ENCODE results near the gene SLC25A19. TPM values are rescaled to one million over a fixed set of nuclear protein-coding genes. Genes with fewer than 3 reads are reported as not detected.
A peak's percentile ranks its signal among the peaks of the same experiment; 100 is the strongest.

Gene SLC25A19
- total RNA-seq, 3 donors from 2014 or later (not counting 1 experiment from before 2014, with no cell fraction given): 12.1 to 17.7 (median 14.8) TPM

DNA sequence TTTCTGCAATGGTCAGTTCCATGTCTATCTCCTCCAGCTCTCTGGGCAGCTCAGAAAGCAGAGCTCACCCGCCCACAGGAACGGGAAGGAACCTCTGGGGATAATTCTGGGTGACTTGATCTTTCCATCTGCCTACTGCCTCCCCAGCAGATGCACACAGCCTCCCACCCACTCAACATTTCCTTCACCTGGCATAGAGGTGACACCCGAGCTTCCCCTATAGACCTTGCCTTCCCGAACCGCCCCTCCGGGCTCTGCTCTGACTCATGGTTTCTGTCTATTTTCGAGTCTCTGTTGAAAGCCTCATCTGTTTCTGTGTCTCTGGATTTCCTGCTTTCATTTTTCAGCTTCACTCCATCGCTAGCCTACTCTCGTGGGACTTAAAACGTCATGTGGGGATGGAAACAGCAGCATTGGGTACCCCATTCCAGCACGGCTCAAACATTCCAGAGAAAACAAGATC, 39.2 kb downstream of the SLC25A19 start:
- Mint-ChIP-seq H3K4me1 (peaks cover 44 to 45% of the 10 kb centered on the region in 2 donors), H3K27ac (peak overlapping the region; percentile 28 to 62), H3K36me3 (no peaks in the 10 kb centered on the region), H3K9me3 (no peaks in the 10 kb centered on the region), H3K27me3 (ENCODE audit: low read depth in 2 of 2) (no peaks in the 10 kb centered on the region), H3K4me3 (no peak overlapping the region)
- TF ChIP-seq, protein P1, sequence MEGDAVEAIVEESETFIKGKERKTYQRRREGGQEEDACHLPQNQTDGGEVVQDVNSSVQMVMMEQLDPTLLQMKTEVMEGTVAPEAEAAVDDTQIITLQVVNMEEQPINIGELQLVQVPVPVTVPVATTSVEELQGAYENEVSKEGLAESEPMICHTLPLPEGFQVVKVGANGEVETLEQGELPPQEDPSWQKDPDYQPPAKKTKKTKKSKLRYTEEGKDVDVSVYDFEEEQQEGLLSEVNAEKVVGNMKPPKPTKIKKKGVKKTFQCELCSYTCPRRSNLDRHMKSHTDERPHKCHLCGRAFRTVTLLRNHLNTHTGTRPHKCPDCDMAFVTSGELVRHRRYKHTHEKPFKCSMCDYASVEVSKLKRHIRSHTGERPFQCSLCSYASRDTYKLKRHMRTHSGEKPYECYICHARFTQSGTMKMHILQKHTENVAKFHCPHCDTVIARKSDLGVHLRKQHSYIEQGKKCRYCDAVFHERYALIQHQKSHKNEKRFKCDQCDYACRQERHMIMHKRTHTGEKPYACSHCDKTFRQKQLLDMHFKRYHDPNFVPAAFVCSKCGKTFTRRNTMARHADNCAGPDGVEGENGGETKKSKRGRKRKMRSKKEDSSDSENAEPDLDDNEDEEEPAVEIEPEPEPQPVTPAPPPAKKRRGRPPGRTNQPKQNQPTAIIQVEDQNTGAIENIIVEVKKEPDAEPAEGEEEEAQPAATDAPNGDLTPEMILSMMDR (IDR thresholded peaks at IDR 0.05): no peak
- intact Hi-C loops (cut with micrococcal nuclease): no loop called here
- peaks cover 17% of the 10 kb centered on the region for H3K36me3 ChIP-seq (ENCODE audit: control insufficient read depth, insufficient read depth, low read length)
- no peaks in the 10 kb centered on the region for H3K9me3 ChIP-seq (ENCODE audit: control insufficient read depth, insufficient read depth, low read length)
- no peak overlapping the region for H3K4me3 ChIP-seq (ENCODE audit: low read length)
- 51% methylated on average over 11 of the region's 11 CpGs for WGBS (ENCODE audit: insufficient coverage)
- no peak overlapping the region for H3K27ac ChIP-seq (ENCODE audit: low read length)
- H3K4me1 ChIP-seq (ENCODE audit: control insufficient read depth, insufficient read depth, low read length): peaks cover 26% of the 10 kb centered on the region
- DNase-seq (peak in 1 of 2 donors; percentile 65), ATAC-seq (no peak)
- H3K27me3 ChIP-seq (ENCODE audit: control insufficient read depth, insufficient read depth, low read length): no peaks in the 10 kb centered on the region

DNA sequence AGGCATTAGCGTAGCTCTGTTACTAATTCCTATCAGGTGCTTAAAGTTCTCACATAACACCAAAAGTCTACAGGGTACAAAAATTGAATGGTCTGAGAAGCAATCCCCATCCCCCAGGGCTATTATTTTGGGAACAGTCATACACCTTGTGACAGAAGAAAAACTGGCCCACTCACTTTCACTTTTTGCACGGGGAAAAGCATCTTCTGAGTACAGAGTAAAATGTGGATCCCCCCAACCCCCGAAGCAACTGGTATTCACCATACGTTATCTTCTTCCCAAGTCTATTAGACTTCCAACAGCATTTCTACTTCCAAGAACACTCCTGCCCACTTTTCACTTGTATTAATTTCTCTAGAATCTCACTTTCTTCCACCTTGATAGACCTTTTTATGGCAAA, 39.7 kb downstream of the SLC25A19 start:
- ATAC-seq: no peak
- intact Hi-C loops (cut with micrococcal nuclease): no loop called here

DNA sequence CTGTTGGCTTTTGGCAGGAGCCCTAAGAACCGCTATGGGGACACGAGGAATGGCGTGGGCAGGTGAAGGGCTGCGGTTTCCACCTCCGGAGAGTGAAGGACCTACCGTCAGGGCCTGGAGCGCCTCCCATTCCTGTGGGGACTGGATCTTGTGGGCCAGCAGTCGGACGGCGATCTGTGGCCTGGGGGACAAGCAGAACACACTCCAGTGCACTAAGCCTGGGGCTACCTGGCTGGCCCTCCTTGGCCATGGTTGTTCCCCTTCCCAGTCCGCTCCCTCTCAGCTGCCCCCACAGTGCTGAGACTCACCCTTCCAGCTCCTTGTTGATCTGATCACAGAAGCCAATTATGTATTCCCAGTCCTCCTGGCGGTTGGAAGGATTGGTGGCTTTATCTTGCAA, 42.8 kb downstream of the SLC25A19 start:
- DNase-seq (no peak), ATAC-seq (no peak)
- peaks cover 56% of the 10 kb centered on the region for H3K4me1 ChIP-seq (ENCODE audit: control insufficient read depth, insufficient read depth, low read length)
- H3K4me3 Mint-ChIP-seq: no peak overlapping the region
- no peaks in the 10 kb centered on the region for H3K36me3 Mint-ChIP-seq
- H3K27me3 Mint-ChIP-seq (ENCODE audit: low read depth in 2 of 2): no peaks in the 10 kb centered on the region
- no peaks in the 10 kb centered on the region for H3K9me3 Mint-ChIP-seq
- H3K4me3 ChIP-seq (ENCODE audit: low read length): no peak overlapping the region
- peaks cover 16 to 19% of the 10 kb centered on the region in 2 donors for H3K4me1 Mint-ChIP-seq
- no peaks in the 10 kb centered on the region for H3K9me3 ChIP-seq (ENCODE audit: control insufficient read depth, insufficient read depth, low read length)
- over 99% methylated on average over 12 of the region's 12 CpGs for whole genome bisulfite sequencing (ENCODE audit: insufficient coverage)
- TF ChIP-seq, protein P1 (IDR thresholded peaks at IDR 0.05): no peak
- H3K27ac ChIP-seq (ENCODE audit: low read length): no peak overlapping the region
- no peaks in the 10 kb centered on the region for H3K27me3 ChIP-seq (ENCODE audit: control insufficient read depth, insufficient read depth, low read length)
- no peak overlapping the region for H3K27ac Mint-ChIP-seq
- intact Hi-C loops (cut with micrococcal nuclease): no loop called here
- H3K36me3 ChIP-seq (ENCODE audit: control insufficient read depth, insufficient read depth, low read length): peaks cover 52% of the 10 kb centered on the region

More for the DNA sequence above, 39.7 kb downstream of the SLC25A19 start:
- no peak overlapping the region for H3K27ac ChIP-seq (ENCODE audit: low read length)
- H3K4me1 ChIP-seq (ENCODE audit: control insufficient read depth, insufficient read depth, low read length): peaks cover 31% of the 10 kb centered on the region
- TF ChIP-seq, protein P1 (IDR thresholded peaks at IDR 0.05): no peak
- H3K36me3 Mint-ChIP-seq: no peaks in the 10 kb centered on the region
- no peaks in the 10 kb centered on the region for H3K9me3 Mint-ChIP-seq
- no peaks in the 10 kb centered on the region for H3K27me3 Mint-ChIP-seq (ENCODE audit: low read depth in 2 of 2)
- WGBS (ENCODE audit: insufficient coverage): 74% methylated on average over 4 of the region's 4 CpGs
- no peak for DNase-seq
- H3K4me1 Mint-ChIP-seq: peaks cover 41 to 42% of the 10 kb centered on the region in 2 donors
- H3K4me3 Mint-ChIP-seq: no peak overlapping the region
- no peaks in the 10 kb centered on the region for H3K27me3 ChIP-seq (ENCODE audit: control insufficient read depth, insufficient read depth, low read length)
- no peak overlapping the region for H3K4me3 ChIP-seq (ENCODE audit: low read length)
- no peaks in the 10 kb centered on the region for H3K9me3 ChIP-seq (ENCODE audit: control insufficient read depth, insufficient read depth, low read length)
- peak overlapping the region; percentile 28 to 62 for H3K27ac Mint-ChIP-seq
- H3K36me3 ChIP-seq (ENCODE audit: control insufficient read depth, insufficient read depth, low read length): peaks cover 22% of the 10 kb centered on the region

DNA sequence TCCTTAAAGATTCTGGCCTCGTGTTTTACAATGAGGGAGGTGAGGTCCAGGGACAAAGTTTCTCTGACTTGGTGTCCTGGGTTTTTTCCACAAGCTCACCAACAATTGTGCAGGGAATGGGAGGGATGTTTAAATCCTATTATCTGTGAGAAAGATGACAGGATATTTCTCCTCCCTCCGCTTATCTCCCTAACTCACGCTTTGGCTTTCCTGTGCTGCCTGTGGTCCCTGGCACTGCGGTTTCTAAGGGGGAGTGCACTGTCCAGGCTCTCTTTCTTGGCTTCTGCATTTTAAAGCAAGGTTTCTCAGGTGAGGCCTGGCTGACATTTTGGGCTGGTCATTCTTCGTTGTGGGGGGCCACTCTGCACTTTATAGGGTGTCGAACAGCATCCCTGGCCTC, 44.2 kb downstream of the SLC25A19 start:
- H3K4me1 ChIP-seq (ENCODE audit: control insufficient read depth, insufficient read depth, low read length): peaks cover 51% of the 10 kb centered on the region
- H3K36me3 Mint-ChIP-seq: no peaks in the 10 kb centered on the region

More for the DNA sequence above, 44.2 kb downstream of the SLC25A19 start:
- Mint-ChIP-seq H3K9me3 (no peaks in the 10 kb centered on the region), H3K4me3 (no peak overlapping the region), H3K4me1 (peaks cover 11 to 12% of the 10 kb centered on the region in 2 donors), H3K27ac (no peak overlapping the region), H3K27me3 (ENCODE audit: low read depth in 2 of 2) (no peaks in the 10 kb centered on the region)
- H3K27me3 ChIP-seq (ENCODE audit: control insufficient read depth, insufficient read depth, low read length): no peaks in the 10 kb centered on the region
- H3K4me3 ChIP-seq (ENCODE audit: low read length): no peak overlapping the region
- peak overlapping the region; percentile 5 for H3K27ac ChIP-seq (ENCODE audit: low read length)
- intact Hi-C loops (cut with micrococcal nuclease): no loop called here
- peaks cover 66% of the 10 kb centered on the region for H3K36me3 ChIP-seq (ENCODE audit: control insufficient read depth, insufficient read depth, low read length)
- DNase-seq: no peak
- no peak for ATAC-seq
- 94% methylated on average over 6 of the region's 6 CpGs for WGBS (ENCODE audit: insufficient coverage)
- TF ChIP-seq, protein P1 (IDR thresholded peaks at IDR 0.05): no peak
- H3K9me3 ChIP-seq (ENCODE audit: control insufficient read depth, insufficient read depth, low read length): no peaks in the 10 kb centered on the region

All from natural killer cell (primary cell).